Measurements from ENCODE around the gene EFCC1.
"Not testable (repeated sequence)": the region's sequence is repeated elsewhere in the genome, so short reads cannot be mapped to it uniquely, and the experiment has no call there.

Gene EFCC1

GRCh38 chr3:129087138-129087702, 86.1 kb downstream of the EFCC1 start:
- no peak for DNase-seq

GRCh38 chr3:129087904-129088303, 86.8 kb downstream of the EFCC1 start:
- peak; percentile 17 for DNase-seq

GRCh38 chr3:129088312-129088711, 87.2 kb downstream of the EFCC1 start:
- DNase-seq: not testable (repeated sequence)

Data from NCI-H2029 (cell line).